Measurements from ENCODE around the gene GSTM5.

DNA sequence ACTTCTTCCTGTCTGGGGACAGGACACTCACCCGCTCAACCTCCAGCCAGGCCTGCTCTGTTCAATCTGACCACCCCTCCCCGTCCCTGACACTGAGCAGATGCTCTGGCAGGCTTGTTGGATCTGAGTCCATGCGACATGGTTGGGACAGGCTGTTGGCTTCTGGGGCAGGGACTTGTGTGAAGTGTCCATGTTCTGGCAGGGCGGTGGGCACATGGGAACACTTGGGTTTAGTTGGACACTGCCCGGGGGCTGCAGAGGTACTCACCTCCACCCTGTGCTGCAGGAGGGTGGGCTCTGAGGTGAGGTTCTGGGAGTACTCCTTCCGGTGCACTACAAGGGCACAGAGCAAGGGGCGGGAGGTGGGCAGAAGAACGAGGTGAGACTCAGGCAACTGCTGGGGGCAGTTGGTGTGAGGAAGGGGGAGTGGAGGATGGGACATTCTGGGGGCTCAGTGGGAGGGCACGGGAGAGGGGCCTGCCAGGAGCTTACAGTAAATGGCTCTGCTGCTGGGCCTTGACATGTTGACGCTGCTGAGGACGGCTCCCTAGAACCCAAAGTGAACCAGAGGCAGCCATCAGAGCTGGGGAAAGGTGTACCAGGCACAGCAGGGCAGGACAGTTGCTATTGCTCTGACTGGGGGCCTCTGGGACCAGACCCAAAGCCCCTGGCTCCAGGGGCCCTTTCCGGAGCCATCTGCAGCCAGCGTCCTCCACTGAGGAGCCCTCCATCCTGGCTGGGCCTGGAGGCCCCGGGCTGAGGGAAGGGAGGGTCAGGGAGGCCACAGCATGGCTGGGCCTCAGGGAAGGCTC, 49.4 kb downstream of the GSTM5 start:
- TF ChIP-seq, protein P1, sequence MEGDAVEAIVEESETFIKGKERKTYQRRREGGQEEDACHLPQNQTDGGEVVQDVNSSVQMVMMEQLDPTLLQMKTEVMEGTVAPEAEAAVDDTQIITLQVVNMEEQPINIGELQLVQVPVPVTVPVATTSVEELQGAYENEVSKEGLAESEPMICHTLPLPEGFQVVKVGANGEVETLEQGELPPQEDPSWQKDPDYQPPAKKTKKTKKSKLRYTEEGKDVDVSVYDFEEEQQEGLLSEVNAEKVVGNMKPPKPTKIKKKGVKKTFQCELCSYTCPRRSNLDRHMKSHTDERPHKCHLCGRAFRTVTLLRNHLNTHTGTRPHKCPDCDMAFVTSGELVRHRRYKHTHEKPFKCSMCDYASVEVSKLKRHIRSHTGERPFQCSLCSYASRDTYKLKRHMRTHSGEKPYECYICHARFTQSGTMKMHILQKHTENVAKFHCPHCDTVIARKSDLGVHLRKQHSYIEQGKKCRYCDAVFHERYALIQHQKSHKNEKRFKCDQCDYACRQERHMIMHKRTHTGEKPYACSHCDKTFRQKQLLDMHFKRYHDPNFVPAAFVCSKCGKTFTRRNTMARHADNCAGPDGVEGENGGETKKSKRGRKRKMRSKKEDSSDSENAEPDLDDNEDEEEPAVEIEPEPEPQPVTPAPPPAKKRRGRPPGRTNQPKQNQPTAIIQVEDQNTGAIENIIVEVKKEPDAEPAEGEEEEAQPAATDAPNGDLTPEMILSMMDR (IDR thresholded peaks at IDR 0.05; ENCODE audit: extremely low read depth in 1 of 2, insufficient read depth in 1 of 2, low read depth in 1 of 2, low read length in 2 of 2), result no peak
- TF ChIP-seq POLR2A (IDR thresholded peaks at IDR 0.05; ENCODE audit: low read depth, low read length), result no peak
- TF ChIP-seq EZH2 (IDR thresholded peaks at IDR 0.05; ENCODE audit: borderline replicate concordance, low read depth, low read length, severe bottlenecking), result no peak
- no peak for TF ChIP-seq POLR2AphosphoS5 (IDR thresholded peaks at IDR 0.05; ENCODE audit: insufficient read depth, low read depth, low read length)
- TF ChIP-seq FOS (IDR thresholded peaks at IDR 0.05; ENCODE audit: borderline replicate concordance, insufficient read depth, low read length), result no peak
- no peak for TF ChIP-seq GATA2 (IDR thresholded peaks at IDR 0.05; ENCODE audit: insufficient read depth, insufficient read length, low read depth, low read length)
- TF ChIP-seq, protein P2, sequence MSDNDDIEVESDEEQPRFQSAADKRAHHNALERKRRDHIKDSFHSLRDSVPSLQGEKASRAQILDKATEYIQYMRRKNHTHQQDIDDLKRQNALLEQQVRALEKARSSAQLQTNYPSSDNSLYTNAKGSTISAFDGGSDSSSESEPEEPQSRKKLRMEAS (IDR thresholded peaks at IDR 0.05; ENCODE audit: insufficient read depth, insufficient read length), result no peak
- TF ChIP-seq JUN (IDR thresholded peaks at IDR 0.05; ENCODE audit: borderline replicate concordance, insufficient read depth, insufficient read length, low read depth), result no peak
- no peak for TF ChIP-seq MYC (IDR thresholded peaks at IDR 0.05; ENCODE audit: low read depth, low read length)
